RCC 7860 (cell line): ENCODE data around the gene BCAS3.

Source experiments
- DNase-seq: peaks from one replicate; pipeline ENCODE4 v3.0.0-alpha.2; 2015; ENCODE audit warnings: low spot score
- FAIRE-seq: peaks from 2 replicates; lab custom pipeline; 2012; peaks lifted over from hg19 to GRCh38; lab: Jason Lieb, UNC

Gene BCAS3

DNA sequence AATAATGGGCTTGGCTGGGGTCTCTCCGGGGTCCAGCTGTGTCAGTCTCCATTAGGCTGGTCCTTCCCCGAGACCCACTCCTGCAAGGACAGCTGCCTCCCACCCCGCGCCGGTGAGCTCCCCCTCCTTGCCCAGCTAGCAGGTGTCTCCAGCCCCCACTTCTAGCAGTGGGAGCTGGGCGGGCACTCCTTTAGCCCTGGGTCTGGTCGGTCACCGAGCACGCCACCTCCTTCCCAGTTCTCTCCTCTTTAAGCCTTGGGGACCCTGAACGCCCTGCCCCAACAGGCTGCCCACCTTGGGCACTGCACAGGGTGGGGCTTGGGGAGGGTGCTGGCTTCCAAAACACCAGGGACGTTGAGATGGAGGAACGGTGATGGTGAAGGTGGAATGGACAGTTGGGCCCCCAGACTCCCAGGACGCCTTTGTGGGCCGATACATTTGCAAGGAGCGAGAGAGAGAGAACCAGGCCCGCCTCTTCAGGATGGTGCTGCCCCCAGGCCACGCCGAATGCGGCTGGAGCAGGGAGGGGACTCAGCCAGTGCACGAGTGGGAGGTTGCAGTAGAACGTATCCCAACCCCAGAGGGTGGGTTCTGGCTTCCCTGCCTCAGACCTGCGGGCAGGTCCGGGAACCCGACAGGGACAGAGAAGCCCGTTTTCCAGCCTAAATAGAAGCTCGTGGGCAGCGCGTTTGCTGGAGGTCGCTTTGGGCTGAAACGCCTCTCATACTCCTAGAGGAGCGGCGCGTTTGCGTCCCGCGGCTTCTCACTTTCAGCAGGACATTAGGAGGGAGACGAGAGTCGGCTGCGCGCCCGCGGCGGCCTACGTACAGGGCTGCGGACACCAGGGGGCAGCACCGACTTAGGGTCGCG is 732.7 kb downstream of the BCAS3 start:
- DNase-seq, result no peak
- FAIRE-seq, result no peak

DNA sequence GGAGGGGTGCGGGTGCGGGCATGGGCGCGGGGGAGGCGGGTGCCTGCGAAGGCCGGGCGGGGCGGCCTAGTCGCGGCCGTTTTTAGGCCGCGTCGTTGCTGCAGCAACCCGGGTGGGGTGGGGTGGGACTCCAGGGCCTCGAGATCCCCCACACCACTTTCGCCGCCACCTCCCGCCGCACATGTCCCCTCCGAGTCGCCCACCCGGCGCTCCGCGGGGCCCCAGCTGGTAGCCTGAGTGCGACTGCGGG is 733.3 kb downstream of the BCAS3 start:
- FAIRE-seq (no peak), DNase-seq (no peak)

DNA sequence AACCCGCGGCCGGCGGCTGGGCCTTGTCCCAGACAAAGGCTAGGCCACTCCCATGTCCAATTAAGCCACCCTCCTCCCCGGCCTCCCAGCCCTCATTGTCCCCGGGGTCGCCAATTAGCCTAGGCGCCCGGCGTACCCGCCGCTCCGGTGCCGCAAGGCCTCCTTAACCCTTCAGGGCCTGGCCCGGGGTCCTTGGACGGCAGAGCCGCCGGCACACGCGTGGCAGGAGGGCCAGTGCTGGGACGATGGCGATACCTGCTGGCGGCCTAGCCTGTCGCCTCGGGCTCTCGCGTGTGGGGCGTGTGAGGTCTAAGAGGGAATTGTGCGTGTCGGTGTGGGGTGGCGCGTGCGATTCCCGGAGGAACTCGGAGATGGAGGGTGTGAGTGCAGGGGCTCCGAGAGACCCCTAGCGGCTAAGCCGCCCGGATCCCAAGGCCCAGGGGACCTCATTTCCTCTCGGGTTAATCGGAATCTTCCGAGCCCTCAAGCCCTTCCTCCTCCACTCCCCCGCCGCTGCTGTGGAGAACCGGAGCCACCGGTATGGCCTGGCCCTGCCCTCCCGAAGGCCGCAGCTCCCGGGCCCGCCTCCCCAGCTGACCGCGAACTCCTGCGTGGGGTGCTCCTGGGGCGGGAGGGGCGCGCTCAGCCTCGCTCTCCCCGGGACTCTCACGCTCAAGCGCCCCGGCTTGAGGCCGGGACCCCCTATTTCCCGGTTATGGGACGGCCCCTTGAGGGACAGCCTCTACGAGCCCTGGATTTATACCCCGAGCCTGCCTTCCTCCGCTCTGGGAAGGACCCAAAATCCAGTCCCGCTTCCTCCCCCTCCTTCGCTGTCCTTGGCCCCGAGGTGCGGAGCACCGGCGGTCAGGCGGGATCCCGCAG is 733.9 kb downstream of the BCAS3 start:
- no peak for DNase-seq
- FAIRE-seq, result no peak

DNA sequence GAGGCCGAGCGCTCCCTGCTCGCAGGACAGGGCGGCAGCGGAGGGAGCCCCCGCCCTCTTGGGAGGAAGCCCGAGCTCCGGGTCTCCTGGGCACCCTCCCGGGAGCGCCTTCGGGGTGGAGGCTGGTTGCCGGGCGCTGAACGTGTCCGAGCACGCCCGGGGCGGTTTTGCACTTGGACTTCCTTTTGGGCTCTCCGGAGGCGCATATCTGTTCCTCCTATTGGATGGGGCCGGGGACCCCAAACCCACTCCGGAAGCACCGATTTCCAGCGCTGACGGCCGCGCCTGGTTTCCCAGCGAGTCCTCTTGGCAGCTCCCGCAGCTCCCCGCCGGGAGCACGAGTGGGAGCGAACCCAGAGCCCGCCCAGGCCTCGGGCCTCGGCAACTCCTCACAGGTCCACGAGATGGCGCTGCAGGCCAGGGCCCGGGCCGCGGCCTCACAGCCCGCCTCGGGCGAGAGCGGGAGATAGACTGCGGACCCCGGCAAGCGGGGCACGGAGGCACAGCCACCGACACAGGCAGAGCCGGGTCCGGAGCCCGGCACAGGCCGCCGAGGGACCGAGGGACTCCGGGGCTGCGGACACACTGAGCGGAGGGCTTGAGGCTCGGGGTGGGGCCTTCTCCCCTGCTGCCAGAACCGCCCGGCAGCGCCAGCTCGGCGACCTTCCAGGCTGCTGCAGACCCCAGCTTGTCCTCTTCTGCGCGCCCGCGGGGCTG is 734.6 kb downstream of the BCAS3 start:
- FAIRE-seq (no peak), DNase-seq (peak; percentile 44)

DNA sequence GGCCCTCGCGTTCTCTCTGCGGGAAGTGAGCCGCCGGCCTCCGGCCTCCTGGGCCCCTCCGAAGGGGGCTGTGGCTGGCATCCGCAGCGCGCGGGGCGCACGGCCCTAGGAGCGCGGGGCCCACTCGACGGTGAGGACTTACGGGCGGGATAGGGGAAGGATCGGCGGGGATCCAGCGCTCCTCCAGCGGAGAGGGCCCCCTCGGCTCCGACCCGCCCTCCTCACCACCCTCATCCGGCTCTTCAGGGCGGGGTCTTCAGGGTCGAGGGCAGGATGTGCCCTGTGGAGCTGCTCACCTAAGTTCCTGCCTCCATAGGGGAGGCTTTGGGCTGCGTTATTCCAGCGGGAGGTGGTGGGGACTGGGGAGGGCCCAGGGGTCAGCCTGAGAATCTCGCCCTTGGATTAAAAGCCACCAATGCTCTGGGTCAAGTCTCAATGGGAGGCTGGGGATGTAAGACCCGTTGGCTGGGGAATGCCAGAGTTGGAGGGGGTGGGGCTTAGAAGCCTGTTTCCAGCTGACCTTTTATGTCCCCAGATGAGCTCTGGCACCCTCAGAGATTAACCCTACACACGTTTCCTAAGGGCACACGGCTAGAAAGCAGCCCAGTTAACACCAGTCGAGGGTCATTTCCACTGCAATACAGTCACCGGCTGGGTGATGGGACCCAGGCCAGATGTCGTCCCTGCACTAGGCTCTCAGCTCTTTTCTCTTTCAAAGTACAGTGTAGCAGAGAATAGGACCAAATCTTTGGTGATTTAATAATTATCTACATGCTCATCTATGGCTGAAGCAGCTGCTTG is 735.4 kb downstream of the BCAS3 start:
- FAIRE-seq, result no peak
- no peak for DNase-seq

DNA sequence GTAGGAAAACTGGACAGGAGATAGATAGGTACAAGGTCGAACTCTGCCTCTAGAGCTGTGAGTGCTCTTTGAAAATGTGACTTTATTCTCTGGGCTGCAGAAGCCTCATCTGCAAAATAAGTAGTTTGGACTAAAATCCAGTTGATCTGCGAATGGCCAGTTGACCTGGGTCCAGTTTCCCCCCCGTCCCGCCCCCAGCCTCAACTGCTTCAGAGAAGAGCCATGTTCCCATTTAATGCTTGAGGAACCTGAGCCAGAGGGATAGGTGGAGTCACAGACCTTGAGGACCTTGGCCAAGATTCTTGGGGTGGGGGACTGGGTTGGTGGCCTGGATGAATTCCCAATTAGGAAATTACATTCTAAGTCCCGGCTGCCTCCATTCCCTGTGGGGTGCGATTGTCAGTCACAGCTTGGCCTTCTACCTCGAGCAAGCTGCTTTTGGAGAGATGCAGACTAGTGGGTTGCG is 736.0 kb downstream of the BCAS3 start:
- no peak for FAIRE-seq

DNA sequence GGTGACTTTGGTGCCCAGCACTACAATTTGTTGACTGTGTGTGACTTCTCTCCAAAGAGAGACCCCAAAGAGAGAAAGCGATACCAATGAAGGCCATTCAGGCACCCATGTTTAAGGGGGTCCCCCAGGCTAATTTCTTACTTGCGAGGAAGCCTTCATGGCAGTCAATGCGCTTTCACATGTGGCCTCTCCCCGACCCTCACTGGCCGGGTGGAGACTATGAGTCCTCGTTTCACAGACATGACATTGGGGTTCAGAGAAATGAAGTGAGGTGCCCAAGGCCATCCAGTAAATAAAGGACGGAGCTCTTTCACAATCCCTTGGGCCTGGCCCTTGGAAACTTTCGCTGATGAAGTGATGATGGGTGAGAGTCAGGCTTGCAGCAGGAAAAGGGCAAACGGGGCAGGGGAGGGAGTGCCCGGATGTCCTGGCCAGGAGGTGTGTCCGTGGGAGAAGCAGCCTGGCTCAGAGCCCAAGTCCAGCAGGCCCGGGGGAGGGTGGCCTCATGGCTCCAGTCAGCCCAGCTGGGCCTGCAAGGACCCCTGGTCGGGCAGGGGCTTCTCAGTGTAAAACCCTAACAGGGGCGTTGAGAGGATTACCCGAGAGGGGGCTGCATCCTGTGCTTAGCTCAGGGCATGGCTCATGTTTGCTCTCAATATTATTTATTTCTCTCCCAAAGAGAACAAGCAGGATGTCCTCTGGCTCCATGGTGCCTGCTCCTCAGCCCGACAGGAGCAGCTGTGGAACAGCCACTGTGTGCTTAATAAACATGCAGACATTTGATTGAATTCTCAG is 736.7 kb downstream of the BCAS3 start:
- FAIRE-seq (no peak), DNase-seq (no peak)

More for the DNA sequence above, 736.0 kb downstream of the BCAS3 start:
- DNase-seq, result no peak

DNA sequence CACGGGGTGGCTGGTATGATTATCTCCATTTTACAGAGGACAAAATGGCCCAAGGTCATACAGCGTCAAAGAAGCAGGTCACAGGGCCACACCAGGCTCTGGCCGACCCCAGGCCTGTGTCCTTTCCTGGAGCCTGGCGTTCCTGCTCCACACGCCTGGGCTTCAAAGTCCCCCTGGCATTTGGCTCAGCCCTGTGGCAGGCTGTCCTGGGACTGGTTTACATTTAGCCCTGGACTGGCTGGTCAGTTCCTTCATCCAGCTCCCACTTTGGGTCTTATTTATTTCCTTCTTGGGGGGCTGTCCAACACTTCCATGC is 737.2 kb downstream of the BCAS3 start:
- FAIRE-seq (no peak), DNase-seq (no peak)

DNA sequence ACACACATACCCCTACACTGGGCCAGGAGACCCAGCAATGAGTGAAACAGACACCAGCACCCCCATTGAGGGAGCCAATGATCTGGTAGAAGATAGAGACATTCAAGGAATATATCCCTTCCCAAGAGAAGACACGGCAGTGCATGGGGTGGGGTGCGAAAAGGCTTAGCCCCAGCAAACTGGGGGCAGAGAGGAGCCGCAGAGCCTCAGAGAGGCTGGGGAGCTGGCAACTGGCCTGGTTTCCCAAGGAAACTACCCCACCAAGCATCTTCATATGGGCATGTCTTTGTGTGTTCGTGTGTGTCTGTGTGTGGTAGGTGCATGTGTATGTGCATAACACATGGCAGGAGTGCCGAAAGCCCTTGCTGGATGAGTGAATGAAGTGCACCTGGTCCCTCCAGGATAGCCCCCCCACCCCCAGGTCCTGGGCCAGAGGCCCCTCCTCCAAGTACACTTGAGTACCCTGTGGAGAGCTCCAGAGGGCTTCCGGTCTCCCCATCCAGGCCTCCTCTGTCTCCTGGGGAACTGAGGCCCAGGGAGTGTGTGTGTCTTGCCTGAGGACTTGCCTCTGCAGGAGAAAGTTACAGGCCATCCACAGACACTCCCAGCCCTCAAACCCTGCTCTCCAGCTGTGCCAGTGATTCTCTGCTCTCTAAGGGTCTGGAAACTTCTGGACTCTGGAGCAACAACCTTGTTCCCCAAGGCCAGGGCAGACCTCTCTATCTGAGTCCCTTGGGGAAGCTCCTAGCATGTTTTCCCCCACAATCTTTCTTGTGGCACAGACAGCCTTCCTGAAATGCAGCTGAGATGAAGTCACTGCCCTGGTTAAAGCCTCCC is 737.9 kb downstream of the BCAS3 start:
- FAIRE-seq (no peak), DNase-seq (no peak)

DNA sequence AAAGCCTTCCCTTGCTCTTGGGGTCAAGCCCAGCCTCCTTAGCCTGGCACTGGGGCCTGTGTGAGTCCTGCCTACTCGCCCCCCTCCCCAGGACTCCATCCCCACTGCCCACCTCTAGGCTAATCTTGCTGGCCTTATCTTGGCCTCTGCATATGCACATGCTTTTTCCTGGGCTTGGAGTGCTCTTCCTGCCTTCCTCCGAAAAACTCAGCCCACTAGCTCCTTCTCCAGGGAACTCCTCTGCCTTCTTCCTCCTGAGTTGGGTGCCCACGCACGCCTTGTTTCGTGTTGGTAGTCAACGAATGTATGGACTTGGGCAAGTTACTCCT is 738.5 kb downstream of the BCAS3 start:
- DNase-seq (no peak), FAIRE-seq (no peak)

DNA sequence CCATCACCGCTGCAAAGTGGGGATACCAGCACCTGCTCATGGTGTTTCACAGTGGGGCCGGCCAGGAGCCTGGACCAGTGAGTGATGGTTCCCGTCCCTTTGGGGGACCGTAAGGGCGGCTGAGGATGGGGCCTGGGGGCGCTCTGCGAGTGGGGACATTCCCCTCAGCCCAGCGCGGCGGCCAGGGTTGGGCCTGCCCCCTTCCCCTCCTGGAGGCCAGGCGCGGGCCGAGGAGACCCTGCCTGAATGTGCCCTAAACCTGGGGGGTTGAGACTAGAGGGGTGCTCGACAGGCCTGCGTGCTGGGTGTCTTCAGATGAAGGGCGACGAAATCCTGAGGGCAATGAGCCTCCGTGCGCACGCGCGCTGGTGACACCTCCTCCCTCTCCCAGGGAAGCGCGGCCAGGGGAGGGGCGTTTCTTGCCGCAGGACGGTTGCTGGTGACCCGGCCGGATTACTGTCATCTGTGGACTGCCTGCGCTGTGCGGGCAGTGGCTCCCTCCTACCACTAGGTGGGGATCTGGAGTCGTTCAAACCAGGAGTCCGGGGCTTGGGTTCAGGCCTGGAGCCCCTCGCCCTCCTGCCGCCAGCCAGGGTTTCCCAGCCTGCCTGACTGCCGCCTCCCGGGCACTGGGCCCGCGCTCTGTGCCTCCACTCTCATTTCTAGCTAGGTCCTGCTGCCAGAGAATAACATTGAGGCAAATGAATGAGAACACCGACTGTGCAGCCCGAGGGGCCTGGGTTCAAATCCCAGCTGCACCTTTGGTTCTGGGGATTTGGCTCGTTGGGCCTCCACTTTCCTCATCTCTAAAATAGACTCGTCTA is 739.1 kb downstream of the BCAS3 start:
- DNase-seq (peak; percentile 78), FAIRE-seq (no peak)

DNA sequence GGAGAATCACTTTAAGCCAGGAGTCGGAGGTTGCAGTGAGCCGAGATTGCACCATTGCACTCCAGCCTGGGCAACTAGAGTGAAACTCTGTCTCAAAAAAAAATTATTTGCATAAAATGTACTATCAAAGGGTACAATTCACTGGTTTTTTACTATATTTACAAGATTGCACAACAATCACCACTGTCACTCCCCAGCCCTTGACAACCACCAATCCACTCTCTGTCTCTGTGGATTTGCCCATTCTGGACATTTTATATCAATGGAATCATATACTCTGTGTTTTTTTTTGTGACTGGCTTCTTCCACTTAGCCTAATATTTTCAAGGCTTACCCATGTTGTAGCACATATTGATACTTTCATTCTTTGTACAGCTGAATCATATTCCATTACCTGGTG is 740.8 kb downstream of the BCAS3 start:
- DNase-seq (no peak), FAIRE-seq (no peak)

DNA sequence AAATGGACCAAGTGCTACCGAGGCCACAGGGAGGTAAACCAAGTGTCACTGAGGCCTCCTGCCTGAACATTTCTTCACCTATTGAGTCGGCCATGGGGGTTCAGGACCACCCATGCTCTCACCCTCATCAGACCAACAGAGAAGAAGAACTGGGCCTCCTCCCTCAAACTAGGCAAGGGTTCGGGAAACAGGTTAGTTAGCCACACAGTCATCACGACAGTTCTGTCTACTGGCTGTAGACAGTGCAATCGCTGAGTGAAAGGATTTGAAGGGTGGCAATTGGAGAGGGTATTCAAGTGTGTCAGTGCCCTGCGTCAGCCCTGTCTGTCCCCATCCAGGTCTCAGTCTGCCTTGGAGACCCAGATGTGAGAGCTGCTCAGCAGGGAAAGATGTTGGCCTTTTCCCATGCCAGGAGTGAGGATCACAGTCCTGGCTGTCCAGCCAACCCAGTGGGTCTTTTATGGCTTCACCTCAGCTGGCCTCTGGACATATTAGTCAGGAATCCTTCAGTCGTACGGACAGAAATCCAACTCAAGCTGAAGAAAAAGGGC is 741.9 kb downstream of the BCAS3 start:
- no peak for DNase-seq
- no peak for FAIRE-seq

DNA sequence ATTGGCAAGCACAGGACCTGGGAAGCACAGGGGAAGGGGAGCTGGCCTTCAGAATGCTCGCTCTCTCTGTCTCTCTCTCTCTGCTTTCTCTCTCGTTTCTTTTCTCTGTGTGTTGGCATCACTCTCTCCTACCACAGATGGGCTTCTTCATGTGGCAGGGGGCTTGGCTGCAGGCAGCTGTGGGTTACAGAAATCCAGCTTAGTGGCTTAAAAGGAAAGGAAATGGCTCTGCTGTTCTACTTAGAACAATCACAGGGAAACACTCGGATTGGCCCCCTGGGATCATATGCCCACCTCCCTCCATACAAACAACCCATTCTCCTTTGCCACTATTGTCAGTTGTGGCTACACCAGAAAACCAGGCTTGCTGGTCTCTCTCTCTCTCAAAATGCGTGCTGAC is 742.4 kb downstream of the BCAS3 start:
- DNase-seq (no peak), FAIRE-seq (no peak)

DNA sequence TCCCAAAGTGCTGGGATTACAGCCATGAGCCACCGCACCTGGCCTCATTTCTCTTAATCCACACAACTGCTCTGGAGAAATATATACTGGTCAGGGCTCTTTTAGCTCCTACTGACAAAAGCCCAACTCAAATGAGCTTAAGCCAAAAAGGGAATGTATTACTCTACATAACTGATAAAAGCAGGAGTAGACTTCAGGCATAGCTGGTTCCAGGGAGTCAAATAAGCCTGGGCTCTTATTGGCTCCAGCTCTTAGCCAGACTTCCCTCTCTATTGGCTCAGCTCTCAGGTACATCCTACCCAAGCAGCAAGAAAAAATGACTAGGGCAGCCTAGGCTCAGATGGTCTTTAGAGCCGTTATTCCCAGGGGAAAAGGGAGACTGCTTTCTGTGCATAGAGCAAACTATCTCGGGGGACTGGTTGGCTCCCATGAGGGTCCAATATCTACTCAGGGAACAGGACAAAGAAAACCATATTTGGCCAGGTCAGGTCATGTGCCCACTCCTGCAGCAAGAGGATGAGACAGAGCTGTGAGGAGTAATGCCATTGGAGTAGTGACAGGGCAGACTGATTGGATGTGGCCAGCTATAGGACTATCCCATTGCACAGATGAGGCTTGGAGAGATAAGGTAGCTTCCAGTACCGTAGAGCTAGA is 743.2 kb downstream of the BCAS3 start:
- FAIRE-seq, result no peak
- DNase-seq, result no peak

DNA sequence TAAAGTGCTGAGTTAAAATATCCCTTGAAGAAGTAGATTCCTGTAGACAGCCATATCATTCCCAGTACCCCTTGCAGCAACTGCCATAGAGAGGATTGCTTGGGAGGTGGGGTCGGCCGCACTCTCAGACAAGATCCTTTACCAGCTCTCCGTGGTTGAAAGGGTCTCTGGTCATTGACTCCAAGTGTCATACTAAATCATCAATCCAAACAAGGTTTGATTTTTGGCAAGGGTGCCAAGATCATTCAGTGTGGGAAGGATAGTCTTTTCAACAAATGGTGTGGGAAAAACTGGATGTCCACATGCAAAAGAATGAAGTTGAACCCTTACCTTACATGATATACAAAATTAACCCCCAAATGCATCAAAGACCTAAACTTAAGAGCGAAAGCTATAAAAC is 743.8 kb downstream of the BCAS3 start:
- DNase-seq (no peak), FAIRE-seq (no peak)

DNA sequence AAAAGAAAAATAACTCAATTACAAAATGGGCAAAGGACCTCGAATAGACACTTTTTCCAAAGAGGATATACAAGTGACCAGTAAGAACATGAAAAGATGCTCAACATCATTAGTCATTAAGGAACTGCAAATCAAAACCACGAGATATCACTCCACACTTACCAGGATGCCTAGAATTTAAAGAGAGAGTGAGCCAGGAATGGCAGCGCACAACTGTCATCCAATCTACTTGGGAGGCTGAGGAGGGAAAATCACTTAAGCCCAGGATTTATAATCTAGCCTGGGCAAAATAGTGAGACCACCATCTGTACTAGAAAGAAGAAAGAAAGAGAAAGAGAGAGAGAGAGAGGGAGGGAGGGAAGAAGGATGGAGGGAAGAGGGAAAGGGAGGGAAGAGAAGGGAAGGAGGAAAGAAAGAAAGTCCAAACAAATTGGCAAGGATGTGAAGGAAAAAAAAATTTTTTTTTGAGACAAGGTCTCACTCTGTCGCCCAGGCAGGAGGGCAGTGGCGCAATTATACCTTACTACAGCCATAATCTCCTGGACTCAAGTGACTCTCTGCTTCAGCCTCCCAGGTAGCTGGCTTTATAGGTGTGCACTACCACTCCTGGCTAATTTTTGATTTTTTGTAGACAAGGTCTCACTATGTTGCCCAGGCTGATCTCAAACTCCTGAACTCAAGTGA is 744.6 kb downstream of the BCAS3 start:
- DNase-seq (no peak), FAIRE-seq (no peak)
